ENCODE measurements around the gene PRKAR1B.

PRKAR1B gene

DNA sequence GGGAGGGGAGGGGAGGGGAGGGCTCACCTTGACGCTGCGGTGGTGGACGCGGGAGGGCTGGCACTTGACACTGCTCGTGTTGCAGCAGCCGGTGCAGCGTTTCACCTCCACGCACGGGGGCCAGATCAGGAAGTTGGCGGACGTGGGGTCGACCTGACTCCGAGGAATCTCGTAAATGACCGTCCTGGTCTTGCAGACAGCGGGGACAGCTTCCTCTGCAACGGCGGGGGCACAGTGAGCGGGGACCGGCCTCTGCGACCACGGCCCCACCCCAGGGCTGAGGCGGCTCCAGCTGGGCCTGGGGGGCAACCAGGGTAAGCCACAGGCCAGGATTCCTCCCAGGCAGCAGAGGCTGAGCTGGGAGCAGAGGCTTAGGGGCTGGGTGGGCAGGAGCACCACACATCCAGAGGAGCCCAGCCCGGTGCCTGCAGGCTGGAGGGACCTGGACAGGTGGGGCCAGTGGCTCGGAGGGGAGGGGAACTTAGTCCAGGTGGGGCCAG, 216.2 kb downstream of the PRKAR1B start:
- no peak for DNase-seq (ENCODE audit: low read depth in 2 of 2)

- DNase-seq (ENCODE audit: low read depth in 2 of 2), result no peak
These were observed 217.0 kb downstream of the PRKAR1B start for GRCh38 chr7:510131-510481.

GRCh38 chr7:509426-510130, 217.5 kb downstream of the PRKAR1B start:
- DNase-seq (ENCODE audit: low read depth in 2 of 2), result no peak

DNA sequence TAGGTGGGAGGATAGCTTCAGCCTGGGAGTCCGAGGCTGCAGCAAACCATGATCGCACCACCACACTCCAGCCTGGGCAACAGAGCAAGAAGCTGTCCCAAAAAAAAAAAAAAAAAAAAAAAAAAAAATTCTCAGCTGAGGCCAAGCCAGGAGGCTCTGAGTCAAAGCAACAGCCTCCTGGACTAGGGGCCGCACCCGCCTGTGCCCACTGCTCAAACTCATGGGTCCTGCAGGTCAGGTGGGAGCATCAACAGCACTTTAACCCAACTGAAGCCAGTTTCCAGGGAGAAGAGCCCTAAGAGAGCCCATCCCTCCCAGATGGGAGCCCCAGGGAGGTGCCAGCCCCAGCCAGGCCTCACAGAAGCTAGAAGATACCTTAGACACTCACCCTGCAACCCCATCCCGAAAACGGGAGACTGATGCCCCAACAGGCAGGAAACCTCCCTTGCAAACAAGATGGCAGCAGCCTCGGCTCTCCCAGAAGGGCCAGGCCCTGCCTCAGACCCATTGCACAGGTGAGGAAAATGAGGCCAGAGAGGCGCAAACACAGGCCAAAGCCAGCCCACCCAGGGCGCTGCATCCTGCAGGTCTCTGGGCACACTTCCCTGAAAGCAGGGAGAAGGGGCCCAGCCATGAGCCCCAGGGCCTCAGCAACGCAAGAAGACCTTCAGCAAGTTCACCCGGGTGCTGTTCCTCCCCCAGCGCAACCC, 218.5 kb downstream of the PRKAR1B start:
- DNase-seq (ENCODE audit: low read depth in 2 of 2), result no peak

GRCh38 chr7:507623-508300, 219.3 kb downstream of the PRKAR1B start:
- DNase-seq (ENCODE audit: low read depth in 2 of 2), result no peak

GRCh38 chr7:506921-507622, 220.0 kb downstream of the PRKAR1B start:
- DNase-seq (ENCODE audit: low read depth in 2 of 2), result no peak

DNA sequence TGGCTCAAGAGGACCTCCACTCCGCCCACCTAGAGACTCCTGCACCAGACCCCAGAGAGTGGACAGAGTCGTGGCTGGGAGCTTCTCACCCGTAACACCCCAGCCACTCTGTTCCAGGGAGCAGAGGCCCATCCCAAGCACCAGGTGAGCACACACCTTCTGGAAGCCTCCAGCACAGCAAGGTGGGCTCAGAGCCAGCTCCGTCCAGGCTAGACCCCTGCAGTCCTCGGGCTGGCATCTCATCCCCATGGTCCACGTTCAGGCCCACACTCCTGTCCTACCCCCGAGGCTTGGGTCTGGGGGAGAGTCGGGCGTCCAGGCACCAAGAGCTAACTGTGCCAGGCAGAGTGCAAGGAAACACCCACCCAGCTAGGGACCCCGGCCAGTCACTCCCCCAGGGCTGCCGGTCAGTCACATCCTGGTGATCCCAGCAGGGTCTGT, 220.7 kb downstream of the PRKAR1B start:
- DNase-seq (ENCODE audit: low read depth in 2 of 2), result no peak

GRCh38 chr7:505171-505570, 221.9 kb downstream of the PRKAR1B start:
- no peak for DNase-seq (ENCODE audit: low read depth in 2 of 2)

DNA sequence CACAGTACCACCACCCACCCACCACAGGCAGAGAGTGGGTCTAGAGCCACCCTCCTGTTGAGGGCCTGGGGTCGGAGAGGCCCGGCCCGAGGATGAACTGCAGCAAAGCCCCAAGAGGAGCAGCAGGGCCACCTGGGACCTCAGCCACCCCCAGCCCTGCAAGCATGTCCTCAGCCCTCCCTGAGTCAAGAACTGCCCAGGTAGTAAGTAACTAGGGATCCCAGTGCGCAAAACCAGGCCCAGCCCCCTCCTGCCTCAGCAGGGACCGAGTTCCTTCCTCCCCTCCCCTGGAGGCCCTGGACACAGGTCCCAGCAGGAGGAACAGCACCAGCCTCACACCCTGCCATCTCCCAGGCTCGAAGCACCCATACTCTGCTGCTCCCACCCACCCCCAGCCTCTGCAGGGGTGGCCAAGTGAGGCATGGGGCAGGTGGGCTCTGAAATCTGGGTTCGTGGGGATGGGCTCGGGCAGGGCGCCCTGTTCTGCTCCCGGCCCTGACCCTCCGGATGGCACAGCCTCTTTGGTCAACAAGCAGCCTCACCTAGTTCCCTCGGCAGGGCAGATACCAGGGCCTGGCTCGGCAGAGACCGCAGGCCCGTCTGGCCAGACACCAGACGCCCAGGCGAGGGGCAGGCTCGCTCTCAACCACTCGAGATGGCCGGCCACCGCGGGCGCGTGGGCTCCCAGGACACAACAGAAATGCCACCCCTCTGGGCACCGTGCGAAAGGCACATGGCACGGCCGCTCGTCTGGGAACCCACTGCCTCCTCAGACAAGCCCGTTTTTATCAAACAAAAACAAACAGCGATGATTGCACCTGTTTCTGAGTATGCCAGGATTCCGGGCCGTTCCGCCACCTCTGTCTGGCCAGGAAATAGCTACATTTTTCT, 222.6 kb downstream of the PRKAR1B start:
- no peak for DNase-seq (ENCODE audit: low read depth in 2 of 2)

- no peak for DNase-seq (ENCODE audit: low read depth in 2 of 2)
These were observed 223.4 kb downstream of the PRKAR1B start for GRCh38 chr7:503575-504111.

GRCh38 chr7:502296-502695, 224.8 kb downstream of the PRKAR1B start:
- DNase-seq (ENCODE audit: low read depth in 2 of 2), result no peak

GRCh38 chr7:501526-501925, 225.6 kb downstream of the PRKAR1B start:
- DNase-seq (ENCODE audit: low read depth in 2 of 2), result no peak

DNA sequence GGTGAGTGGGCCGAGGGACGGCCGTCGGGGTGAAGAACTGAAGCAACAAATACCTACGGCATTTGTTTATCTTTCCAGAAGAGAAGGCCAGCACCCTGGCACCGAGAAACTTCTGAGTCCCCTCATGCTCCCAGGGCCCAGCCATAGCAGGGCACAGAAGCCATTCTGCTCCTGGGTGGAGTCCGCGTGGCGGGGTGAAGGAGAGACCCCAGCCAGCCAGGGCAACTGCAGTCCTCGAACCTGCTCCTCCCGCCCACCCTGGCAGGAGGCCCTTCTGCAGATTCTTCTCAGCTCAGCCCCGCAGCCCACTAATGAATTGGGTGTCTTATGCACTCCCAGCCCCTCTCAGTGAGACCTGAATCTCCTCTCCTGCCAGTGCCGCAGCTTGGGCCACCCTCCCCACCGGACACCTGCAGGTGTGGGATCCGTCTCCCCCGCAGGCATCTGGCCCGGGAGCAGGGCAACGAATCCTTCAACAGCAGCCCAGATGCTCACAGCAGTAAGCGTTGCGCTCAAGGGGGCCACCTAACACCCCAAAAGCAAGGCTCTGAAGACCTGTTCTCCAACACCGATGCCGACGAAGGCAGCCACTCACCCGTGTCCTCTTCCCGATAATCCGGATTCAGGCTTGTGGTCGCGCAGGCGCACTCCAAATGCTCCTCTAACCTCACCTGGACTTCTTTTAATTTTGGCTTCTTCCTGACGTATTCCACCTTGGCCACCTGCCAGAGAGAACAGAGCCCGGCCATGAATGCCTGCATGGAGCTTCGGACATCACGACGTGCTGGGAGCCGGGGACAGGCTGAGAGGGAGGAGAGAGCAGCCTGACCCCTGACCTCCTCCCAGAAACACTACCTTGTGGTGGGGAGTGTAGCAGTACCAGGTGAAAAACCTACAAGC, 226.3 kb downstream of the PRKAR1B start:
- no peak for DNase-seq (ENCODE audit: low read depth in 2 of 2)

- no peak for DNase-seq (ENCODE audit: low read depth in 2 of 2)
These were observed 227.1 kb downstream of the PRKAR1B start for GRCh38 chr7:499853-500485.

Data from stimulated activated CD8-positive, alpha-beta memory T cell treated with anti-CD3 and anti-CD28 coated beads, Interleukin-15, amount 100 ng/mL, for 4 hours (primary cell).